Loucy (cell line): ENCODE results near the gene PARD3B.

ENCODE experiments used
- H2AFZ ChIP-seq: fragments of 200-600 bp; sonication (generic); 2 replicates; pipeline ENCODE4 v1.6.0; 2016; ENCODE audit warnings: antibody characterized with exemption, mild to moderate bottlenecking, low read length, moderate library complexity
- H3F3A ChIP-seq: fragments of 200-600 bp; 2 replicates; pipeline ENCODE4 v1.6.0; 2016; ENCODE audit warnings: antibody characterized with exemption, low read depth, mild to moderate bottlenecking
- H3K27me3 ChIP-seq: fragments of 200-600 bp; sonication (generic); 2 replicates; pipeline ENCODE4 v1.6.1; 2014; ENCODE audit warnings: low read length, mild to moderate bottlenecking; ENCODE audit not compliant: insufficient read depth, poor library complexity, severe bottlenecking
- H3K36me3 ChIP-seq: fragments of 200-600 bp; sonication (generic); 2 replicates; pipeline ENCODE4 v1.6.1; 2016; ENCODE audit warnings: low read length; ENCODE audit not compliant: insufficient read depth
- H3K4me1 ChIP-seq: fragments of 200-600 bp; sonication (generic); 2 replicates; pipeline ENCODE4 v1.5.1; 2014; ENCODE audit warnings: low read length, mild to moderate bottlenecking; ENCODE audit not compliant: insufficient read depth, poor library complexity, severe bottlenecking
- H3K4me2 ChIP-seq: fragments of 200-600 bp; sonication (generic); 2 replicates; pipeline ENCODE4 v1.6.0; 2014; ENCODE audit warnings: antibody characterized with exemption, low read length, low read depth, mild to moderate bottlenecking; ENCODE audit not compliant: poor library complexity, severe bottlenecking
- H3K4me3 ChIP-seq: fragments of 200-600 bp; sonication (generic); 2 replicates; pipeline ENCODE4 v1.5.1; 2014; ENCODE audit warnings: low read length, mild to moderate bottlenecking, mixed read lengths; ENCODE audit not compliant: poor library complexity, severe bottlenecking
- H3K79me2 ChIP-seq: fragments of 200-600 bp; sonication (generic); 2 replicates; pipeline ENCODE4 v1.6.1; 2014; ENCODE audit warnings: low read length; ENCODE audit not compliant: insufficient read depth
- H3K9ac ChIP-seq: fragments of 200-600 bp; sonication (generic); 2 replicates; pipeline ENCODE4 v1.6.0; 2014; ENCODE audit warnings: mild to moderate bottlenecking, low read depth, low read length, moderate library complexity; ENCODE audit not compliant: poor library complexity, severe bottlenecking
- H3K9me2 ChIP-seq: fragments of 200-600 bp; sonication (generic); replicated peaks from 2 replicates; pipeline ENCODE4 v1.6.1; 2016; ENCODE audit warnings: low read depth, low read length, mixed read lengths
- H3K9me3 ChIP-seq: fragments of 200-600 bp; sonication (generic); 2 replicates; pipeline ENCODE4 v1.6.1; 2014; ENCODE audit warnings: mild to moderate bottlenecking, antibody characterized with exemption, low read length, low read depth; ENCODE audit not compliant: insufficient read depth
- H4K20me1 ChIP-seq: fragments of 200-600 bp; sonication (generic); 2 replicates; pipeline ENCODE4 v1.6.0; 2014; ENCODE audit warnings: antibody characterized with exemption, low read length, mild to moderate bottlenecking; ENCODE audit not compliant: insufficient read depth, poor library complexity, severe bottlenecking
- CTCF ChIP-seq: fragments of 200-600 bp; sonication (generic); conservative IDR thresholded peaks from 2 replicates; pipeline ENCODE4 v1.5.1; 2014; ENCODE audit warnings: mild to moderate bottlenecking, antibody characterized with exemption, low read length
- EZH2phosphoT487 ChIP-seq: fragments of 200-600 bp; IDR thresholded peaks from 2 replicates; pipeline ENCODE4 v1.6.1; 2018; ENCODE audit warnings: antibody characterized with exemption, mild to moderate bottlenecking, moderate library complexity, borderline replicate concordance

The PARD3B gene

GRCh38 chr2:205055251-205055650 lies 510.0 kb downstream of the PARD3B start:
- H3K9me2 ChIP-seq: no peaks in the 10 kb centered on the region

GRCh38 chr2:205056151-205056561 lies 510.9 kb downstream of the PARD3B start:
- Histone ChIP-seq H3K79me2 (no peaks in the 10 kb centered on the region), H3K4me3 (no peak overlapping the region), H3K36me3 (no peaks in the 10 kb centered on the region), H3K27me3 (no peaks in the 10 kb centered on the region), H3K9me3 (no peaks in the 10 kb centered on the region), H3K4me1 (peaks cover 4% of the 10 kb centered on the region), H3K9ac (no peak overlapping the region), H4K20me1 (no peaks in the 10 kb centered on the region), H3F3A (no peaks in the 10 kb centered on the region), H3K4me2 (no peak overlapping the region), H2AFZ (no peak overlapping the region), H3K9me2 (no peaks in the 10 kb centered on the region)
- TF ChIP-seq CTCF (no peak), EZH2phosphoT487 (no peak)

More at GRCh38 chr2:205055251-205055650, 510.0 kb downstream of the PARD3B start:
- no peak overlapping the region for H3K4me2 ChIP-seq
- no peak overlapping the region for H3K4me3 ChIP-seq
- TF ChIP-seq EZH2phosphoT487 (no peak), CTCF (no peak)
- H3K79me2 ChIP-seq: no peaks in the 10 kb centered on the region
- no peak overlapping the region for H2AFZ ChIP-seq
- H4K20me1 ChIP-seq: no peaks in the 10 kb centered on the region
- no peaks in the 10 kb centered on the region for H3K9me3 ChIP-seq
- H3K9ac ChIP-seq: no peak overlapping the region
- no peaks in the 10 kb centered on the region for H3K27me3 ChIP-seq
- no peaks in the 10 kb centered on the region for H3F3A ChIP-seq
- H3K4me1 ChIP-seq: peaks cover 4% of the 10 kb centered on the region
- no peaks in the 10 kb centered on the region for H3K36me3 ChIP-seq

- H4K20me1 ChIP-seq: no peaks in the 10 kb centered on the region
- no peak overlapping the region for H3K9ac ChIP-seq
- H3K36me3 ChIP-seq: no peaks in the 10 kb centered on the region
- H3K27me3 ChIP-seq: no peaks in the 10 kb centered on the region
- H3K4me3 ChIP-seq: no peak overlapping the region
- no peaks in the 10 kb centered on the region for H3F3A ChIP-seq
- peaks cover 4% of the 10 kb centered on the region for H3K4me1 ChIP-seq
- no peak overlapping the region for H2AFZ ChIP-seq
- H3K9me3 ChIP-seq: no peaks in the 10 kb centered on the region
- TF ChIP-seq CTCF (no peak), EZH2phosphoT487 (no peak)
- no peak overlapping the region for H3K4me2 ChIP-seq
- H3K9me2 ChIP-seq: no peaks in the 10 kb centered on the region
- H3K79me2 ChIP-seq: no peaks in the 10 kb centered on the region
Observed at GRCh38 chr2:205058409-205058808, 513.1 kb downstream of the PARD3B start.
